Peyer's patch (tissue), 4 donors: ENCODE results near the gene CWC15. TPM values are rescaled to one million over a fixed set of nuclear protein-coding genes. Genes with fewer than 3 reads are reported as not detected.

ENCODE experiments used
- DNase-seq, 3 donors: peaks; one replicate each; pipeline ENCODE4 v3.0.0-alpha.2; 2017 to 2019
- H3K27ac ChIP-seq, 4 donors: fragments of 200-600 bp; sonication (generic); one replicate each; pipeline ENCODE4 v1.5.1; 2016 to 2019
- H3K27me3 ChIP-seq, 2 donors: fragments of 200-600 bp; sonication (generic); one replicate each; pipeline ENCODE4 v1.5.1; 2019
- H3K36me3 ChIP-seq, 3 donors: fragments of 200-600 bp; sonication (generic); one replicate each; pipeline ENCODE4 v1.5.1; 2016 to 2019
- H3K4me1 ChIP-seq, 4 donors: fragments of 200-600 bp; sonication (generic); one replicate each; pipeline ENCODE4 v1.5.1; 2016 to 2019
- H3K4me3 ChIP-seq, 4 donors: fragments of 200-600 bp; sonication (generic); 1 replicate in 3 of 4; 2 replicates in 1 of 4; pipeline ENCODE4 v1.5.1; 2016 to 2019; ENCODE audit warnings: mild to moderate bottlenecking in 1 of 4
- H3K9me3 ChIP-seq, 4 donors: fragments of 200-600 bp; sonication (generic); one replicate each; pipeline ENCODE4 v1.5.1; 2016 to 2019; ENCODE audit warnings: mild to moderate bottlenecking in 1 of 4
- CTCF ChIP-seq, 6 experiments: fragments of 450-650 bp in 4 of 6; fragments of 200-600 bp in 2 of 6; sonication (generic) in 1 of 6; IDR thresholded peaks; one replicate each; pipeline ENCODE4 v1.5.1; 2017 to 2019; ENCODE audit warnings: antibody characterized with exemption in 6 of 6, mild to moderate bottlenecking in 3 of 6, moderate library complexity in 1 of 6
- POLR2A ChIP-seq, 2 donors: fragments of 450-650 bp; IDR thresholded peaks; one replicate each; pipeline ENCODE4 v1.5.1; 2017; ENCODE audit warnings: antibody characterized with exemption in 2 of 2, mild to moderate bottlenecking in 2 of 2, moderate library complexity in 2 of 2
- total RNA-seq, 4 donors: library from RNA; depleted of rRNA; stranded (reverse); fragments of >200 nt; gene quantifications; one replicate each; pipeline ENCODE4 v1.1.0, GENCODE V29; 2016

Gene CWC15
- total RNA-seq, 4 donors from 2014 or later, result 34.7 to 66.8 (median 44.4) TPM

- DNase-seq, result no peak
- Histone ChIP-seq H3K9me3 (no peaks in the 10 kb centered on the region), H3K4me3 (no peak overlapping the region), H3K36me3 (no peaks in the 10 kb centered on the region), H3K4me1 (no peaks in the 10 kb centered on the region), H3K27ac (no peak overlapping the region), H3K27me3 (no peaks in the 10 kb centered on the region)
- TF ChIP-seq CTCF (IDR thresholded peaks at IDR 0.05) (no peak), POLR2A (IDR thresholded peaks at IDR 0.05) (no peak)
Measured at GRCh38 chr11:94948070-94948617, 25.2 kb downstream of the CWC15 start.

- Histone ChIP-seq H3K4me1 (no peaks in the 10 kb centered on the region), H3K36me3 (no peaks in the 10 kb centered on the region), H3K27ac (no peak overlapping the region), H3K9me3 (no peaks in the 10 kb centered on the region), H3K4me3 (no peak overlapping the region), H3K27me3 (no peaks in the 10 kb centered on the region)
- no peak for TF ChIP-seq CTCF (IDR thresholded peaks at IDR 0.05)
- no peak for TF ChIP-seq POLR2A (IDR thresholded peaks at IDR 0.05)
- DNase-seq, result no peak
Measured at GRCh38 chr11:94946812-94947211, 26.5 kb downstream of the CWC15 start.

- H3K36me3 ChIP-seq, result no peaks in the 10 kb centered on the region
- H3K9me3 ChIP-seq, result no peaks in the 10 kb centered on the region
- H3K27me3 ChIP-seq, result no peaks in the 10 kb centered on the region
- TF ChIP-seq CTCF (IDR thresholded peaks at IDR 0.05) (no peak), POLR2A (IDR thresholded peaks at IDR 0.05) (no peak)
- H3K4me1 ChIP-seq, result no peaks in the 10 kb centered on the region
- no peak overlapping the region for H3K4me3 ChIP-seq
- H3K27ac ChIP-seq, result no peak overlapping the region
- DNase-seq, result no peak
Measured at GRCh38 chr11:94941131-94941530, 32.2 kb downstream of the CWC15 start.

GRCh38 chr11:94939346-94939745 lies 34.0 kb downstream of the CWC15 start:
- Histone ChIP-seq H3K36me3 (no peaks in the 10 kb centered on the region), H3K9me3 (no peaks in the 10 kb centered on the region), H3K4me1 (no peaks in the 10 kb centered on the region), H3K27ac (no peak overlapping the region), H3K27me3 (no peaks in the 10 kb centered on the region), H3K4me3 (no peak overlapping the region)
- DNase-seq, result no peak
- TF ChIP-seq CTCF (IDR thresholded peaks at IDR 0.05), result no peak
- no peak for TF ChIP-seq POLR2A (IDR thresholded peaks at IDR 0.05)

GRCh38 chr11:94938095-94939055 lies 35.0 kb downstream of the CWC15 start:
- no peaks in the 10 kb centered on the region for H3K36me3 ChIP-seq
- H3K4me1 ChIP-seq, result no peaks in the 10 kb centered on the region
- TF ChIP-seq CTCF (IDR thresholded peaks at IDR 0.05) (no peak), POLR2A (IDR thresholded peaks at IDR 0.05) (no peak)
- H3K27ac ChIP-seq, result no peak overlapping the region
- H3K9me3 ChIP-seq, result no peaks in the 10 kb centered on the region
- no peaks in the 10 kb centered on the region for H3K27me3 ChIP-seq
- H3K4me3 ChIP-seq, result no peak overlapping the region
- peak in 1 of 3 donors; percentile 54 for DNase-seq
